ENCODE measurements around the gene STOML1.

The STOML1 gene

GRCh38 chr15:74032046-74032445, 40.0 kb upstream of the STOML1 start:
- TF ChIP-seq CTCF (IDR thresholded peaks at IDR 0.05; ENCODE audit: low read depth, low read length) (no peak), EZH2phosphoT487 (IDR thresholded peaks at IDR 0.05; ENCODE audit: low read depth) (no peak)
- Histone ChIP-seq H3K79me2 (ENCODE audit: low read length) (no peaks in the 10 kb centered on the region), H2AFZ (ENCODE audit: low read depth, low read length) (no peak overlapping the region), H3K27me3 (ENCODE audit: low read depth, low read length) (no peaks in the 10 kb centered on the region), H3K9ac (ENCODE audit: low read length) (no peak overlapping the region), H3K4me1 (ENCODE audit: low read length) (no peaks in the 10 kb centered on the region), H3K36me3 (replicated peaks; ENCODE audit: low read depth, low read length) (peaks cover 56% of the 10 kb centered on the region), H3K4me3 (ENCODE audit: low read length) (no peak overlapping the region), H3K9me3 (ENCODE audit: insufficient read depth, low read length) (no peaks in the 10 kb centered on the region), H3K4me2 (ENCODE audit: low read length) (no peak overlapping the region), H4K20me1 (ENCODE audit: insufficient read depth, low read length) (peaks cover 12% of the 10 kb centered on the region; the same call in 1 of the 2 replicates), H3K27ac (ENCODE audit: low read length) (no peak overlapping the region)

DNA sequence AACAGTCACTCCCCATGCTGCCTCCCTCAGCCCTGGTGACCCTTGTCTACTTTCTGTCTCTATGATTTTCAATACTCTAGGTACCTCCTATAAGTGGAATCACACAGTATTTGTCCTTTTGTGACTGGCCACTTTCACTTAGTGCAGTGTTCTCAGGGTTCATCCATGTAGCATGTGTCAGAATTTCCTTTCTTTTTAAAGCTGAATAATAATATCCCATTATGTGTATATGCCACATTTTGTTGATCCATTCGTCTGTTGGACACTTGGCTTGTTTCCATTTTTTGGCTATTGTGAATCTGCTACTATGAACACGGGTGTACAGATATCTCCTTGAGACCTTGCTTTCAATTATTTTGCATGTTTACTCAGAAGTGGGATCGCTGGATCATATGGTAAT, 36.6 kb upstream of the STOML1 start:
- H3K36me3 ChIP-seq (replicated peaks; ENCODE audit: low read depth, low read length), result peaks cover 46% of the 10 kb centered on the region
- no peak overlapping the region for H2AFZ ChIP-seq (ENCODE audit: low read depth, low read length)
- no peaks in the 10 kb centered on the region for H3K9me3 ChIP-seq (ENCODE audit: insufficient read depth, low read length)
- no peak overlapping the region for H3K9ac ChIP-seq (ENCODE audit: low read length)
- H3K4me1 ChIP-seq (ENCODE audit: low read length), result no peaks in the 10 kb centered on the region
- H3K4me2 ChIP-seq (ENCODE audit: low read length), result no peak overlapping the region
- H3K4me3 ChIP-seq (ENCODE audit: low read length), result no peak overlapping the region
- 0 out of 2 replicates have a peak, but pooled peaks cover 5% of the 10 kb centered on the region for H3K79me2 ChIP-seq (ENCODE audit: low read length)
- peaks cover 11% of the 10 kb centered on the region; the same call in 1 of the 2 replicates for H4K20me1 ChIP-seq (ENCODE audit: insufficient read depth, low read length)
- no peak for TF ChIP-seq CTCF (IDR thresholded peaks at IDR 0.05; ENCODE audit: low read depth, low read length)
- no peak for TF ChIP-seq EZH2phosphoT487 (IDR thresholded peaks at IDR 0.05; ENCODE audit: low read depth)
- no peak overlapping the region for H3K27ac ChIP-seq (ENCODE audit: low read length)
- H3K27me3 ChIP-seq (ENCODE audit: low read depth, low read length), result no peaks in the 10 kb centered on the region

DNA sequence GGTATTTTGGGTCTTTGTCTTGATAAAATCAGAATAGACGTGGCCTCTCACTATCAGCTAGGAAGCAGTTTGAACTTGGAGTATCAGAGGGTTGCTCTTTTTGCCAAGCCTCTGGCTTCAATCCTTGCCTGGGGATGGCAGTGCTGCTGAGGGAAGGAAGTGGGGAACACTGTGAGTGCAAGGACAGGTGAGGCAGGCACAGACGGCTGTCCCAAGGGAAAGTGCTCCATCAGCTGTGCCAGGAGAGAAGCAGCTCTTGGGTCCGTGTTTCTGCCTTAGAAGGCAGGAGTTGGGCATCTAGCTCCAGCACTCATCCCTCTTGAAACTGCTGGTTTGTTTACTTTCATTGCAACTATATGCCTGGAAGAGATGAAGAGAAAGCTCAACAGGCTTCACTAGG, 35.6 kb upstream of the STOML1 start:
- Histone ChIP-seq H3K27ac (ENCODE audit: low read length) (no peak overlapping the region), H2AFZ (ENCODE audit: low read depth, low read length) (no peak overlapping the region), H3K79me2 (ENCODE audit: low read length) (peaks cover 12% of the 10 kb centered on the region; the same call in 1 of the 2 replicates), H3K9me3 (ENCODE audit: insufficient read depth, low read length) (no peaks in the 10 kb centered on the region), H3K4me1 (ENCODE audit: low read length) (no peaks in the 10 kb centered on the region), H3K4me2 (ENCODE audit: low read length) (no peak overlapping the region), H3K9ac (ENCODE audit: low read length) (no peak overlapping the region), H3K27me3 (ENCODE audit: low read depth, low read length) (no peaks in the 10 kb centered on the region), H3K36me3 (replicated peaks; ENCODE audit: low read depth, low read length) (peaks cover 46% of the 10 kb centered on the region), H3K4me3 (ENCODE audit: low read length) (no peak overlapping the region), H4K20me1 (ENCODE audit: insufficient read depth, low read length) (peaks cover 15% of the 10 kb centered on the region; the same call in 1 of the 2 replicates)
- no peak for TF ChIP-seq EZH2phosphoT487 (IDR thresholded peaks at IDR 0.05; ENCODE audit: low read depth)
- TF ChIP-seq CTCF (IDR thresholded peaks at IDR 0.05; ENCODE audit: low read depth, low read length), result no peak

DNA sequence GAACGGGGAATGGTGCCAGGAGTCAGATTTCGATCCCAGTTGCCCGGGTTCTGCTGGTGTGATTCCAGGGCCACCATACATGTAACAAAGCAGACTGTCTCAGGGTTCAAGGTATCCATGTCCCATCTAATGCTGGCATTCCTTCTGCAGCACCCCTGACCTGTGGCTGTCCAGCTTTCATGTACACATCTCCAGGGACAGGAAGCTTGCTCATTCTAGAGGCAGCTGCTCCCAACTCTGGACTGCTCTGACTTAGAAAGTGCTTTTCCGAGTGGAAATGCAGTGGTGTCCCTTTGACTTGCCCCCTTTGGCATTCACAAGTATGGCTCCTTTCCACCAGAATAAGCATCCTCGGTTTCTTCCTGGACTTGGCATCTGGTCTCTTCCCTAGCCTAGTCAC, 33.3 kb upstream of the STOML1 start:
- no peak overlapping the region for H3K4me2 ChIP-seq (ENCODE audit: low read length)
- no peak for TF ChIP-seq EZH2phosphoT487 (IDR thresholded peaks at IDR 0.05; ENCODE audit: low read depth)
- no peak for TF ChIP-seq CTCF (IDR thresholded peaks at IDR 0.05; ENCODE audit: low read depth, low read length)
- H3K79me2 ChIP-seq (ENCODE audit: low read length), result peaks cover 29% of the 10 kb centered on the region
- no peaks in the 10 kb centered on the region for H3K9me3 ChIP-seq (ENCODE audit: insufficient read depth, low read length)
- no peak overlapping the region for H3K9ac ChIP-seq (ENCODE audit: low read length)
- peaks cover 47% of the 10 kb centered on the region for H3K36me3 ChIP-seq (replicated peaks; ENCODE audit: low read depth, low read length)
- no peak overlapping the region for H2AFZ ChIP-seq (ENCODE audit: low read depth, low read length)
- H3K27me3 ChIP-seq (ENCODE audit: low read depth, low read length), result no peaks in the 10 kb centered on the region
- peaks cover 25% of the 10 kb centered on the region for H4K20me1 ChIP-seq (ENCODE audit: insufficient read depth, low read length)
- H3K27ac ChIP-seq (ENCODE audit: low read length), result no peak overlapping the region
- H3K4me3 ChIP-seq (ENCODE audit: low read length), result no peak overlapping the region
- H3K4me1 ChIP-seq (ENCODE audit: low read length), result no peaks in the 10 kb centered on the region

All from OCI-LY3 (cell line).